Neural progenitor cell (in vitro differentiated cells): ENCODE results near the gene SRRD. TPM values are rescaled to one million over a fixed set of nuclear protein-coding genes. Genes with fewer than 3 reads are reported as not detected.

Experiments used
- DNase-seq: peaks from one replicate; pipeline ENCODE4 v3.0.0-alpha.2; 2016; ENCODE audit warnings: low spot score
- H2AFZ ChIP-seq: fragments of 200-600 bp; sonication (generic); replicated peaks from 2 replicates; pipeline ENCODE4 v1.6.1; 2016; ENCODE audit warnings: antibody characterized with exemption
- H3F3A ChIP-seq: fragments of 200-600 bp; sonication (generic); 2 replicates; pipeline ENCODE4 v1.6.1; 2016; ENCODE audit warnings: antibody characterized with exemption, low read depth
- H3K27ac ChIP-seq: fragments of 200-600 bp; sonication (generic); 2 replicates; pipeline ENCODE4 v1.5.1; 2016; ENCODE audit warnings: mild to moderate bottlenecking
- H3K27me3 ChIP-seq: fragments of 200-600 bp; sonication (generic); 2 replicates; pipeline ENCODE4 v1.6.1; 2016; ENCODE audit warnings: mild to moderate bottlenecking, moderate library complexity
- H3K36me3 ChIP-seq: fragments of 200-600 bp; sonication (generic); 2 replicates; pipeline ENCODE4 v1.5.1; 2016
- H3K4me1 ChIP-seq: fragments of 200-600 bp; sonication (generic); 2 replicates; pipeline ENCODE4 v1.6.1; 2016; ENCODE audit warnings: mixed run types
- H3K4me2 ChIP-seq: fragments of 200-600 bp; sonication (generic); 2 replicates; pipeline ENCODE4 v1.6.1; 2016
- H3K4me3 ChIP-seq: fragments of 200-600 bp; sonication (generic); 2 replicates; pipeline ENCODE4 v1.5.1; 2016
- H3K79me2 ChIP-seq: fragments of 200-600 bp; sonication (generic); 2 replicates; pipeline ENCODE4 v1.6.1; 2016; ENCODE audit warnings: low read depth
- H3K9ac ChIP-seq: fragments of 200-600 bp; sonication (generic); 2 replicates; pipeline ENCODE4 v1.6.1; 2016
- H3K9me3 ChIP-seq: fragments of 200-600 bp; sonication (generic); 2 replicates; pipeline ENCODE4 v1.5.1; 2016; ENCODE audit warnings: low read depth
- H4K20me1 ChIP-seq: fragments of 200-600 bp; sonication (generic); 2 replicates; pipeline ENCODE4 v1.6.1; 2016; ENCODE audit warnings: low read depth
- H3K27ac Mint-ChIP-seq: 3 replicates; pipeline ENCODE4 v1.8.0; 2021; ENCODE audit warnings: mixed read lengths
- H3K27me3 Mint-ChIP-seq: 2 replicates; pipeline ENCODE4 v1.8.0; 2022; ENCODE audit warnings: low read depth, mild to moderate bottlenecking, inconsistent platforms, moderate library complexity, mixed read lengths; ENCODE audit not compliant: insufficient read depth
- H3K36me3 Mint-ChIP-seq: 3 replicates; pipeline ENCODE4 v1.8.0; 2021; ENCODE audit warnings: mixed read lengths
- H3K4me1 Mint-ChIP-seq: 3 replicates; pipeline ENCODE4 v1.8.0; 2021; ENCODE audit warnings: mixed read lengths
- H3K4me3 Mint-ChIP-seq: 3 replicates; pipeline ENCODE4 v1.8.0; 2021; ENCODE audit warnings: mild to moderate bottlenecking, moderate library complexity, mixed read lengths
- H3K9me3 Mint-ChIP-seq: 3 replicates; pipeline ENCODE4 v1.8.0; 2020; ENCODE audit warnings: mixed read lengths
- EZH2 ChIP-seq: fragments of 200-600 bp; sonication (generic); IDR thresholded peaks from 2 replicates; pipeline ENCODE4 v1.6.1; 2017; ENCODE audit warnings: antibody characterized with exemption, mild to moderate bottlenecking, moderate library complexity
- EZH2phosphoT487 ChIP-seq: fragments of 200-600 bp; sonication (generic); IDR thresholded peaks from 2 replicates; pipeline ENCODE4 v1.6.1; 2017; ENCODE audit warnings: antibody characterized with exemption
- total RNA-seq: library from RNA; depleted of rRNA; stranded (reverse); fragments of >200 nt; gene quantifications from 2 replicates; pipeline ENCODE4 v1.2.3, GENCODE V29; 2015; ENCODE audit warnings: low replicate concordance
- TF ChIP-seq, protein P1 (sequence below): fragments of 200-600 bp; sonication (generic); IDR thresholded peaks from 2 replicates; pipeline ENCODE4 v1.5.1; 2017; ENCODE audit warnings: antibody characterized with exemption, mild to moderate bottlenecking

The SRRD gene
- total RNA-seq, 1 donor from 2014 or later: 36.0 TPM

- peak overlapping the region; percentile 23 for H3K4me3 ChIP-seq
- peak overlapping the region; percentile 62 for H3K4me2 ChIP-seq
- Mint-ChIP-seq H3K27me3 (peaks cover 3% of the 10 kb centered on the region), H3K27ac (peak overlapping the region; percentile 28), H3K4me3 (peak overlapping the region; percentile 50), H3K4me1 (peaks cover 59% of the 10 kb centered on the region), H3K36me3 (peaks cover 10% of the 10 kb centered on the region), H3K9me3 (no peaks in the 10 kb centered on the region)
- H4K20me1 ChIP-seq: peaks cover 4% of the 10 kb centered on the region
- H3K4me1 ChIP-seq: peaks cover 24% of the 10 kb centered on the region
- no peak for DNase-seq
- H3K27ac ChIP-seq: no peak overlapping the region
- no peaks in the 10 kb centered on the region for H3K36me3 ChIP-seq
- no peaks in the 10 kb centered on the region for H3K27me3 ChIP-seq
- H3K9me3 ChIP-seq: no peaks in the 10 kb centered on the region
- H3K9ac ChIP-seq: peak overlapping the region; percentile 41
- TF ChIP-seq, protein P1, sequence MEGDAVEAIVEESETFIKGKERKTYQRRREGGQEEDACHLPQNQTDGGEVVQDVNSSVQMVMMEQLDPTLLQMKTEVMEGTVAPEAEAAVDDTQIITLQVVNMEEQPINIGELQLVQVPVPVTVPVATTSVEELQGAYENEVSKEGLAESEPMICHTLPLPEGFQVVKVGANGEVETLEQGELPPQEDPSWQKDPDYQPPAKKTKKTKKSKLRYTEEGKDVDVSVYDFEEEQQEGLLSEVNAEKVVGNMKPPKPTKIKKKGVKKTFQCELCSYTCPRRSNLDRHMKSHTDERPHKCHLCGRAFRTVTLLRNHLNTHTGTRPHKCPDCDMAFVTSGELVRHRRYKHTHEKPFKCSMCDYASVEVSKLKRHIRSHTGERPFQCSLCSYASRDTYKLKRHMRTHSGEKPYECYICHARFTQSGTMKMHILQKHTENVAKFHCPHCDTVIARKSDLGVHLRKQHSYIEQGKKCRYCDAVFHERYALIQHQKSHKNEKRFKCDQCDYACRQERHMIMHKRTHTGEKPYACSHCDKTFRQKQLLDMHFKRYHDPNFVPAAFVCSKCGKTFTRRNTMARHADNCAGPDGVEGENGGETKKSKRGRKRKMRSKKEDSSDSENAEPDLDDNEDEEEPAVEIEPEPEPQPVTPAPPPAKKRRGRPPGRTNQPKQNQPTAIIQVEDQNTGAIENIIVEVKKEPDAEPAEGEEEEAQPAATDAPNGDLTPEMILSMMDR: no peak
- TF ChIP-seq EZH2: no peak
- no peak for TF ChIP-seq EZH2phosphoT487
- H3K79me2 ChIP-seq: peaks cover 65% of the 10 kb centered on the region
- H3F3A ChIP-seq: peaks cover 18% of the 10 kb centered on the region
- no peak overlapping the region for H2AFZ ChIP-seq
Measured at GRCh38 chr22:26479792-26480610, 3.7 kb upstream of the SRRD start.

DNA sequence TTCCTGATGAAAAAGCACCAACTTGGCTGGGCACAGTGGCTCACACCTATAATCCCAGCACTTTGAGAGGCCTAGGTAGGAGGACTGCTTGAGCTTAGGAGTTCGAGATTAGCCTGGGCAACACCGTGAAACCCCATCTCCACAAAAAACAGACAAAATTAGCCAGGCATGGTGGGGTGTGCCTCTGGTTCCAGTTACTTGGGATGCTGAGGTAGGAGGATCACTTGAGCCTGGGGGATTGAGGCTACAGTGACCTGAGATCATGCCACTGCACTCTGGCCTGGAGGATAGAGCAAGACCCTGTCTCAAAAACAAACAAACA is 3.1 kb upstream of the SRRD start:
- no peaks in the 10 kb centered on the region for H3K9me3 ChIP-seq
- no peak overlapping the region for H3K27ac Mint-ChIP-seq
- H3F3A ChIP-seq: peaks cover 23% of the 10 kb centered on the region
- peaks cover 63% of the 10 kb centered on the region for H3K4me1 Mint-ChIP-seq
- peaks cover 3% of the 10 kb centered on the region for H3K27me3 Mint-ChIP-seq
- TF ChIP-seq EZH2phosphoT487 (no peak), EZH2 (no peak)
- TF ChIP-seq, protein P1: no peak
- H3K4me2 ChIP-seq: peak overlapping the region; percentile 62
- no peak overlapping the region for H2AFZ ChIP-seq
- H3K27ac ChIP-seq: no peak overlapping the region
- H3K79me2 ChIP-seq: peaks cover 70% of the 10 kb centered on the region
- H3K9me3 Mint-ChIP-seq: no peaks in the 10 kb centered on the region
- no peaks in the 10 kb centered on the region for H3K27me3 ChIP-seq
- peaks cover 9% of the 10 kb centered on the region for H3K36me3 Mint-ChIP-seq
- DNase-seq: no peak
- peaks cover 25% of the 10 kb centered on the region for H3K4me1 ChIP-seq
- no peak overlapping the region for H3K9ac ChIP-seq
- H3K4me3 ChIP-seq: peak overlapping the region; percentile 23
- H4K20me1 ChIP-seq: peaks cover 4% of the 10 kb centered on the region
- no peaks in the 10 kb centered on the region for H3K36me3 ChIP-seq
- H3K4me3 Mint-ChIP-seq: peak overlapping the region; percentile 50

GRCh38 chr22:26481112-26481693 is 2.5 kb upstream of the SRRD start:
- H2AFZ ChIP-seq: no peak overlapping the region
- H3K9me3 ChIP-seq: no peaks in the 10 kb centered on the region
- peaks cover 23% of the 10 kb centered on the region for H3F3A ChIP-seq
- H3K4me1 ChIP-seq: peaks cover 25% of the 10 kb centered on the region
- no peak overlapping the region for H3K27ac ChIP-seq
- peak overlapping the region; percentile 14 for H3K9ac ChIP-seq
- peaks cover 63% of the 10 kb centered on the region for H3K4me1 Mint-ChIP-seq
- H3K36me3 ChIP-seq: no peaks in the 10 kb centered on the region
- no peak overlapping the region for H3K4me3 ChIP-seq
- no peaks in the 10 kb centered on the region for H3K9me3 Mint-ChIP-seq
- peaks cover 9% of the 10 kb centered on the region for H3K36me3 Mint-ChIP-seq
- H3K4me3 Mint-ChIP-seq: no peak overlapping the region
- H3K27me3 ChIP-seq: no peaks in the 10 kb centered on the region
- peaks cover 76% of the 10 kb centered on the region for H3K79me2 ChIP-seq
- peak overlapping the region; percentile 32 for H3K4me2 ChIP-seq
- no peak for DNase-seq
- H3K27me3 Mint-ChIP-seq: peaks cover 3% of the 10 kb centered on the region
- peaks cover 4% of the 10 kb centered on the region for H4K20me1 ChIP-seq
- no peak overlapping the region for H3K27ac Mint-ChIP-seq
- TF ChIP-seq, protein P1: no peak
- no peak for TF ChIP-seq EZH2phosphoT487
- TF ChIP-seq EZH2: no peak
